TTC549 (cell line): ENCODE results near the gene TBX21.

Experiments used
- FAIRE-seq: peaks from 2 replicates; lab custom pipeline; 2012; peaks lifted over from hg19 to GRCh38; lab: Jason Lieb, UNC

The TBX21 gene

GRCh38 chr17:47714773-47715396, 18.2 kb upstream of the TBX21 start:
- no peak for FAIRE-seq

- FAIRE-seq = no peak
These were observed 17.2 kb upstream of the TBX21 start for GRCh38 chr17:47715669-47716325.

GRCh38 chr17:47716375-47716774, 16.7 kb upstream of the TBX21 start:
- no peak for FAIRE-seq

- FAIRE-seq = no peak
These were observed 15.8 kb upstream of the TBX21 start for GRCh38 chr17:47717261-47717697.

- FAIRE-seq = no peak
These were observed 14.9 kb upstream of the TBX21 start for GRCh38 chr17:47717979-47718621.

GRCh38 chr17:47718634-47719405, 14.2 kb upstream of the TBX21 start:
- FAIRE-seq = no peak

- FAIRE-seq = no peak
These were observed 13.5 kb upstream of the TBX21 start for GRCh38 chr17:47719411-47720152.

- no peak for FAIRE-seq
These were observed 12.8 kb upstream of the TBX21 start for GRCh38 chr17:47720196-47720595.

- FAIRE-seq = no peak
These were observed 12.1 kb upstream of the TBX21 start for GRCh38 chr17:47720754-47721533.

GRCh38 chr17:47721725-47722124, 11.3 kb upstream of the TBX21 start:
- no peak for FAIRE-seq

- FAIRE-seq = no peak
These were observed 8.3 kb upstream of the TBX21 start for GRCh38 chr17:47724705-47725104.

- FAIRE-seq = no peak
These were observed 7.5 kb upstream of the TBX21 start for GRCh38 chr17:47725446-47726111.

GRCh38 chr17:47726796-47727703, 6.0 kb upstream of the TBX21 start:
- no peak for FAIRE-seq

- no peak for FAIRE-seq
These were observed 5.4 kb upstream of the TBX21 start for GRCh38 chr17:47727704-47728036.

- no peak for FAIRE-seq
These were observed 4.7 kb upstream of the TBX21 start for GRCh38 chr17:47728214-47728877.

GRCh38 chr17:47729476-47729875, 3.6 kb upstream of the TBX21 start:
- no peak for FAIRE-seq

GRCh38 chr17:47730681-47731080, 2.4 kb upstream of the TBX21 start:
- FAIRE-seq = no peak

- FAIRE-seq = no peak
These were observed 1.6 kb upstream of the TBX21 start for GRCh38 chr17:47731396-47731795.

GRCh38 chr17:47732399-47733046, 513 bp upstream of the TBX21 start:
- no peak for FAIRE-seq
